Thymus (tissue), 11 donors: ENCODE data around the gene GLI2. TPM values are rescaled to one million over a fixed set of nuclear protein-coding genes. Genes with fewer than 3 reads are reported as not detected.

Experiments
- DNase-seq, 9 donors: peaks; one replicate each; pipeline ENCODE4 v3.0.0-alpha.2; 2013; ENCODE audit warnings: low spot score in 9 of 9, low read depth in 6 of 9, missing footprints in 1 of 9
- H3K27ac ChIP-seq, 2 donors: one replicate each; pipeline ENCODE4 v1.5.1; 2013; ENCODE audit warnings: control low read depth in 1 of 2, low read depth in 1 of 2, low read length in 1 of 2, mild to moderate bottlenecking in 1 of 2, moderate library complexity in 1 of 2
- H3K27me3 ChIP-seq, 2 donors: one replicate each; pipeline ENCODE4 v1.5.1; 2013; ENCODE audit warnings: low read length in 1 of 2; ENCODE audit not compliant: control insufficient read depth in 2 of 2, insufficient read depth in 1 of 2
- H3K36me3 ChIP-seq, 2 donors: one replicate each; pipeline ENCODE4 v1.5.1; 2013; ENCODE audit warnings: low read length in 1 of 2, mild to moderate bottlenecking in 1 of 2, moderate library complexity in 1 of 2; ENCODE audit not compliant: control insufficient read depth in 2 of 2, insufficient read depth in 2 of 2
- H3K4me1 ChIP-seq, 2 donors: one replicate each; pipeline ENCODE4 v1.5.1; 2013; ENCODE audit warnings: low read length in 2 of 2; ENCODE audit not compliant: control insufficient read depth in 2 of 2, insufficient read depth in 2 of 2
- H3K4me3 ChIP-seq, 2 donors: one replicate each; pipeline ENCODE4 v1.5.1; 2013; ENCODE audit warnings: low read length in 2 of 2, control low read depth in 1 of 2, mild to moderate bottlenecking in 1 of 2
- H3K9me3 ChIP-seq, 2 donors: one replicate each; pipeline ENCODE4 v1.5.1; 2013; ENCODE audit warnings: low read length in 1 of 2, mild to moderate bottlenecking in 1 of 2; ENCODE audit not compliant: control insufficient read depth in 2 of 2, insufficient read depth in 1 of 2
- WGBS: extraction: QIAGEN DNeasy Blood & Tissue Kit; methylation state at CpG from one replicate; pipeline ENCODE4 v1.1.7; 2013; 5-methylcytosine and 5-hydroxymethylcytosine counted together
- polyA plus RNA-seq: library from polyadenylated mRNA; stranded (reverse); fragments of 200-250 nt; gene quantifications from one replicate; pipeline ENCODE4 v1.2.3, GENCODE V29; 2013
- total RNA-seq: library from RNA; stranded (reverse); fragments of 120-200 nt; gene quantifications from one replicate; pipeline ENCODE4 v1.2.4, GENCODE V29; 2013
- donor health status: healthy.

Gene GLI2
- total and polyA plus RNA-seq, 2 donors: 1.3 to 1.8 TPM

GRCh38 chr2:120747281-120747680, 11.6 kb downstream of the GLI2 start:
- H3K4me3 ChIP-seq: no peak overlapping the region
- no peak overlapping the region for H3K27ac ChIP-seq
- H3K27me3 ChIP-seq: peaks cover 5 to 36% of the 10 kb centered on the region in 2 donors
- 96% methylated on average over 2 of the region's 2 CpGs for whole genome bisulfite sequencing
- no peak for DNase-seq
- no peaks in the 10 kb centered on the region for H3K4me1 ChIP-seq
- no peaks in the 10 kb centered on the region for H3K9me3 ChIP-seq
- no peaks in the 10 kb centered on the region for H3K36me3 ChIP-seq

GRCh38 chr2:120747706-120748105, 12.0 kb downstream of the GLI2 start:
- WGBS: 98% methylated on average over 7 of the region's 7 CpGs
- no peaks in the 10 kb centered on the region for H3K36me3 ChIP-seq
- no peak for DNase-seq

GRCh38 chr2:120748310-120748709, 12.6 kb downstream of the GLI2 start:
- H3K9me3 ChIP-seq: no peaks in the 10 kb centered on the region
- no peak overlapping the region for H3K27ac ChIP-seq
- peaks cover 2 to 26% of the 10 kb centered on the region in 2 donors for H3K27me3 ChIP-seq
- H3K4me3 ChIP-seq: no peak overlapping the region
- H3K4me1 ChIP-seq: no peaks in the 10 kb centered on the region
- WGBS: 95% methylated on average over 3 of the region's 3 CpGs
- no peak for DNase-seq
- H3K36me3 ChIP-seq: no peaks in the 10 kb centered on the region

More at GRCh38 chr2:120747706-120748105, 12.0 kb downstream of the GLI2 start:
- no peak overlapping the region for H3K27ac ChIP-seq
- no peaks in the 10 kb centered on the region for H3K9me3 ChIP-seq
- H3K4me3 ChIP-seq: no peak overlapping the region
- peaks cover 2 to 32% of the 10 kb centered on the region in 2 donors for H3K27me3 ChIP-seq
- no peaks in the 10 kb centered on the region for H3K4me1 ChIP-seq

GRCh38 chr2:120748741-120749140, 13.1 kb downstream of the GLI2 start:
- DNase-seq: no peak
- Histone ChIP-seq H3K4me3 (no peak overlapping the region), H3K27me3 (peaks cover 0 to 22% of the 10 kb centered on the region in 2 donors), H3K4me1 (no peaks in the 10 kb centered on the region), H3K27ac (no peak overlapping the region), H3K36me3 (no peaks in the 10 kb centered on the region), H3K9me3 (no peaks in the 10 kb centered on the region)

- DNase-seq: no peak
- 91% methylated on average over 11 of the region's 11 CpGs for WGBS
Observed at GRCh38 chr2:120749506-120750431, 14.1 kb downstream of the GLI2 start.

GRCh38 chr2:120750488-120751210, 15.0 kb downstream of the GLI2 start:
- no peak overlapping the region for H3K27ac ChIP-seq
- DNase-seq: no peak
- no peak overlapping the region for H3K4me3 ChIP-seq

More at GRCh38 chr2:120749506-120750431, 14.1 kb downstream of the GLI2 start:
- Histone ChIP-seq H3K4me3 (no peak overlapping the region), H3K27ac (no peak overlapping the region), H3K4me1 (no peaks in the 10 kb centered on the region), H3K27me3 (peaks cover 0 to 15% of the 10 kb centered on the region in 2 donors), H3K9me3 (no peaks in the 10 kb centered on the region), H3K36me3 (no peaks in the 10 kb centered on the region)

GRCh38 chr2:120751553-120751952, 15.9 kb downstream of the GLI2 start:
- 74% methylated on average over 1 of the region's 1 CpG for WGBS

More at GRCh38 chr2:120750488-120751210, 15.0 kb downstream of the GLI2 start:
- 95% methylated on average over 13 of the region's 13 CpGs for WGBS
- Histone ChIP-seq H3K27me3 (peaks cover 0 to 13% of the 10 kb centered on the region in 2 donors), H3K9me3 (no peaks in the 10 kb centered on the region), H3K4me1 (no peaks in the 10 kb centered on the region), H3K36me3 (no peaks in the 10 kb centered on the region)

GRCh38 chr2:120754067-120754960, 18.6 kb downstream of the GLI2 start:
- H3K9me3 ChIP-seq: no peaks in the 10 kb centered on the region
- H3K27ac ChIP-seq: no peak overlapping the region

More at GRCh38 chr2:120751553-120751952, 15.9 kb downstream of the GLI2 start:
- no peak for DNase-seq
- Histone ChIP-seq H3K4me1 (no peaks in the 10 kb centered on the region), H3K9me3 (no peaks in the 10 kb centered on the region), H3K4me3 (no peak overlapping the region), H3K27ac (no peak overlapping the region), H3K36me3 (no peaks in the 10 kb centered on the region), H3K27me3 (peaks cover 0 to 6% of the 10 kb centered on the region in 2 donors)

More at GRCh38 chr2:120754067-120754960, 18.6 kb downstream of the GLI2 start:
- DNase-seq: no peak
- Histone ChIP-seq H3K27me3 (peaks cover 0 to 2% of the 10 kb centered on the region in 2 donors), H3K4me3 (no peak overlapping the region), H3K36me3 (no peaks in the 10 kb centered on the region), H3K4me1 (peaks cover 0 to 14% of the 10 kb centered on the region in 2 donors)
- 95% methylated on average over 14 of the region's 14 CpGs for whole genome bisulfite sequencing
